ENCODE measurements around the gene FOXP4.

Gene FOXP4

DNA sequence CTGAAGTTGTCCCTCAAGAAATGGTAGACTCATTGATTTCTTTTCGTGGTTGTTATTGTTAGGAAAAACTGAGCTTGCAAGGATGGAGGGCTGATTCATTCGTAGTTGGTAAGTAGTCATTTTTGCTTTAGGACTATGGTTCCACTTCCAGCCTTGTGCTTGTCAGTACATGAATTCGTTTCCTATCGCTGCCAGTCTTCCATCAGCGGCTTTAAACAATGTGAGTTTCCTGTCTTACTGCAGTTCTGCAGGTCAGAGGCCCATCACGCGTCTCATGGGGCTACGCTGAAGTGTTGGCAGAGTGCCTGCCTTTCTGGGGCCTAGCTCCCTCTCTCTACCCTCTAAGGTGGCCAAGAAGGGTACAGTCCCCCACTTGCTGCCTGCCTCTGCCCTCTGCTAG lies 80.7 kb downstream of the FOXP4 start:
- Histone ChIP-seq H3K36me3 (ENCODE audit: control insufficient read depth in 2 of 2, insufficient read depth in 2 of 2, low read length in 2 of 2) (no peaks in the 10 kb centered on the region), H3K4me1 (ENCODE audit: control insufficient read depth, insufficient read depth, low read length) (no peaks in the 10 kb centered on the region), H3K9me3 (ENCODE audit: control insufficient read depth in 2 of 2, low read length in 2 of 2) (peaks cover 5% of the 10 kb centered on the region in 2 donors), H3K4me3 (ENCODE audit: low read length in 2 of 2) (no peak overlapping the region), H3K9ac (ENCODE audit: low read length in 2 of 2) (no peak overlapping the region), H3K27me3 (ENCODE audit: control insufficient read depth in 1 of 2, insufficient read depth in 2 of 2, low read length in 2 of 2) (peaks cover 2 to 5% of the 10 kb centered on the region in 2 donors), H3K27ac (ENCODE audit: low read length) (no peak overlapping the region)

DNA sequence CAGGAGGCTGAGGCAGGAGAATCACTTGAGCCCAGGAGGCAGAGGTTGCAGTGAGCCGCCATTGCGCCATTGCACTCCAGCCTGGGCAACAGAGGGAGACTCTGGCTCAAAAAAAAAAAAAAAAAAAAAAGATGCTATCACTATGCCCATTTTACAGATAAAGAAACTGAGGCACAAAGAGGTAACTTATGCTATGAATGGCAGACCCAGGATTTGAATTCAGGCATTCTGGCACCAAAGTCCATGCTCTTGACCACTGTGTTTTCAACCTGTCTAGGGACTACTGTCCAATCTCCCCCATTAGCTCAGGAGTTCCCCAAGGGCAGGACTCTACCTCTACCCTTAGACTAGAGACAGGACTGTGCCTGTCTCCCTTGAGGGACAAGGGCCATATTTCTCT lies 82.9 kb downstream of the FOXP4 start:
- Histone ChIP-seq H3K4me1 (ENCODE audit: control insufficient read depth, insufficient read depth, low read length) (no peaks in the 10 kb centered on the region), H3K36me3 (ENCODE audit: control insufficient read depth in 2 of 2, insufficient read depth in 2 of 2, low read length in 2 of 2) (no peaks in the 10 kb centered on the region), H3K27me3 (ENCODE audit: control insufficient read depth in 1 of 2, insufficient read depth in 2 of 2, low read length in 2 of 2) (peaks cover 4 to 9% of the 10 kb centered on the region in 2 donors), H3K27ac (ENCODE audit: low read length) (no peak overlapping the region), H3K4me3 (ENCODE audit: low read length in 2 of 2) (no peak overlapping the region), H3K9me3 (ENCODE audit: control insufficient read depth in 2 of 2, low read length in 2 of 2) (no peaks in the 10 kb centered on the region), H3K9ac (ENCODE audit: low read length in 2 of 2) (no peak overlapping the region)

DNA sequence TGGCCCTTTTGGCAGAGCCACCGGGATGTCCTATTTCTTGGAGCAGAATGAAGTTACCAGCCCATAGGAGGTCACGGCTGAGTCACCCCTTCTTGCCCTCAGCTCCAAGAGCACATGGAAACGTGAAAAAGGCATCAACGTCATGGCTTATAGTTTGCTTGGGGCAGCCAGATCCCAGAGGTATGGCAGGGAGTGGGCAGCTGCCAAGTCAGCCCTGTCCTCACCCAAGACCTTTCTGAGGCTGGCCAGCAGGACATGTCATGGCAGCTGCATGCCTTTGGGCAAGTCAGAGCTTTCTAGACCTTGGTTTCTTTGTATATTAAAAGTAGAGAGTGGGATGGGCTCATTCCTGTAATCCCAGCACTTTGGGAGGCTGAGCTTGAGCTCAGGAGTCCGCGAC lies 83.9 kb downstream of the FOXP4 start:
- Histone ChIP-seq H3K4me3 (ENCODE audit: low read length in 2 of 2) (no peak overlapping the region), H3K9ac (ENCODE audit: low read length in 2 of 2) (no peak overlapping the region), H3K4me1 (ENCODE audit: control insufficient read depth, insufficient read depth, low read length) (no peaks in the 10 kb centered on the region), H3K27ac (ENCODE audit: low read length) (no peak overlapping the region), H3K9me3 (ENCODE audit: control insufficient read depth in 2 of 2, low read length in 2 of 2) (no peaks in the 10 kb centered on the region), H3K36me3 (ENCODE audit: control insufficient read depth in 2 of 2, insufficient read depth in 2 of 2, low read length in 2 of 2) (no peaks in the 10 kb centered on the region), H3K27me3 (ENCODE audit: control insufficient read depth in 1 of 2, insufficient read depth in 2 of 2, low read length in 2 of 2) (peaks cover 4 to 14% of the 10 kb centered on the region in 2 donors)

DNA sequence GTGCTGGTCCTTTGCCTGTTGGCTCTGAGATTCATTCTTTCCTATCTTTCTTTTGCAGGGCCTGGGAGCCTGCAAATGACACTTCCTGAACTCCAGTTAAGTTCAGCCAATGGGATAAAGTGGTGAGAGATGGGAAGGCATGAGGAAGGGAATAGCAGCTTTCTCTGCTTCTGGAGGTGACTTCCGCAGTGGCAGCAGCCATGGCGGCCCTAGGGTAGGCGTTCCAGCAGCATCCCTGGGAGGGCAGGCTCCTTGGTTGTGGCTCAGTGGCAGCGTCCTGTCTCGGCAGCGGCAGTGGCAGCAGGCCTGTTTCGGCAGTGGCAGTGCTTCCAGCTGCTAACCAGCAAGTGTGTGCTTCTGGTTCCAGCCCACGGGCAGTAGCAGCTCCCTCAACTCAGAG lies 84.8 kb downstream of the FOXP4 start:
- H3K4me3 ChIP-seq (ENCODE audit: low read length in 2 of 2): no peak overlapping the region
- no peak overlapping the region for H3K9ac ChIP-seq (ENCODE audit: low read length in 2 of 2)
- peaks cover 4 to 14% of the 10 kb centered on the region in 2 donors for H3K27me3 ChIP-seq (ENCODE audit: control insufficient read depth in 1 of 2, insufficient read depth in 2 of 2, low read length in 2 of 2)
- H3K4me1 ChIP-seq (ENCODE audit: control insufficient read depth, insufficient read depth, low read length): no peaks in the 10 kb centered on the region
- H3K36me3 ChIP-seq (ENCODE audit: control insufficient read depth in 2 of 2, insufficient read depth in 2 of 2, low read length in 2 of 2): no peaks in the 10 kb centered on the region
- H3K27ac ChIP-seq (ENCODE audit: low read length): no peak overlapping the region
- H3K9me3 ChIP-seq (ENCODE audit: control insufficient read depth in 2 of 2, low read length in 2 of 2): no peaks in the 10 kb centered on the region

DNA sequence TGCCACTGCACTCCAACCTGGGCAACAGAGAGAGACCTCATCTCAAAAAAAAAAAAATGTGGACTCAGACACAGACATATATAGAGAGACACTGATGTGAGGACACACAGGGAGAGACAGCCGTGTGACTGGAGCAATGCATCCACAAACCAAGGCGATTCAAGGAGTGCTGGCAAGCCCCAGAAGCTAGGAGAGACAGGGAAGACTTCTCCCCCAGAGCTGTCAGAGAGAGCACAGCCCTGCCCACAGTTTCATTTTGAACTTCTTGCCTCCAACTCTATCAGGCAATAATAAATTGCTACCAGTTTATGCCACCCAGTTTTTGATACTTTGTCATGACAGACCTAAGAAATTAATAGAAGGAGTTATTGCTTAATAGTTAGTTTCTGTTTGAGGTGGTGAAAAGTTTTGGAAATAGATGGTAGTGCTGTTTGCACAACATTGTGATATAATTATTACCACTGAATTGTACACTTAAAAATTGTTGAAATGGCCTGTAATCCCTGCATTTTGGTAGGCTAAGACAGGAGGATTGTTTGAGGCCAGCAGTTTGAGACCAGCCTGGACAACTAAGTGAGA lies 87.0 kb downstream of the FOXP4 start:
- no peak overlapping the region for H3K4me3 ChIP-seq (ENCODE audit: low read length in 2 of 2)
- peaks cover 9% of the 10 kb centered on the region for H3K4me1 ChIP-seq (ENCODE audit: control insufficient read depth, insufficient read depth, low read length)
- H3K9me3 ChIP-seq (ENCODE audit: control insufficient read depth in 2 of 2, low read length in 2 of 2): no peaks in the 10 kb centered on the region
- H3K27ac ChIP-seq (ENCODE audit: low read length): no peak overlapping the region
- H3K9ac ChIP-seq (ENCODE audit: low read length in 2 of 2): no peak overlapping the region
- H3K36me3 ChIP-seq (ENCODE audit: control insufficient read depth in 2 of 2, insufficient read depth in 2 of 2, low read length in 2 of 2): no peaks in the 10 kb centered on the region
- H3K27me3 ChIP-seq (ENCODE audit: control insufficient read depth in 1 of 2, insufficient read depth in 2 of 2, low read length in 2 of 2): peaks cover 23% of the 10 kb centered on the region in 2 donors

DNA sequence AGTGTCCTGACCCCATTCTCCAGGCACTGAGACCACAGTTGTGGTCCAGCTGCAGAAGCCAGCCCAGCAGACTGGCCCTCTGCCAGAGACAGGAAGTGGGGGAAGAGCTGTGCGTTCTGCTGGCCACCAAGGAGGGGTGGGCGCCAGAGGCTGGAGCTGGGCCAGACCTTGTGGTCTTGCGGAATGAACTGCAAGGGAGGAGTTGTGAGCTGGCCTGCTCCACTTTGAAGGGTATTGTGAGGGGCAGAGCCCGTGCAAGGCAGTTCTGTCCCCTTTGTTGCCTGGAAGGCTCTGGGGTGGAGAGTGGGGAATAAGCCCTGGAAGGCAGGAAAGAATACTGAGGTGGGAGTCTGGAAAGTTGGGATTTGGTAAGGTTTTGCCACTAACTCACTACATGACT lies 88.5 kb downstream of the FOXP4 start:
- H3K36me3 ChIP-seq (ENCODE audit: control insufficient read depth in 2 of 2, insufficient read depth in 2 of 2, low read length in 2 of 2): no peaks in the 10 kb centered on the region
- no peaks in the 10 kb centered on the region for H3K9me3 ChIP-seq (ENCODE audit: control insufficient read depth in 2 of 2, low read length in 2 of 2)
- H3K27ac ChIP-seq (ENCODE audit: low read length): no peak overlapping the region
- H3K4me1 ChIP-seq (ENCODE audit: control insufficient read depth, insufficient read depth, low read length): peaks cover 20% of the 10 kb centered on the region
- peaks cover 28 to 37% of the 10 kb centered on the region in 2 donors for H3K27me3 ChIP-seq (ENCODE audit: control insufficient read depth in 1 of 2, insufficient read depth in 2 of 2, low read length in 2 of 2)
- no peak overlapping the region for H3K4me3 ChIP-seq (ENCODE audit: low read length in 2 of 2)
- no peak overlapping the region for H3K9ac ChIP-seq (ENCODE audit: low read length in 2 of 2)

DNA sequence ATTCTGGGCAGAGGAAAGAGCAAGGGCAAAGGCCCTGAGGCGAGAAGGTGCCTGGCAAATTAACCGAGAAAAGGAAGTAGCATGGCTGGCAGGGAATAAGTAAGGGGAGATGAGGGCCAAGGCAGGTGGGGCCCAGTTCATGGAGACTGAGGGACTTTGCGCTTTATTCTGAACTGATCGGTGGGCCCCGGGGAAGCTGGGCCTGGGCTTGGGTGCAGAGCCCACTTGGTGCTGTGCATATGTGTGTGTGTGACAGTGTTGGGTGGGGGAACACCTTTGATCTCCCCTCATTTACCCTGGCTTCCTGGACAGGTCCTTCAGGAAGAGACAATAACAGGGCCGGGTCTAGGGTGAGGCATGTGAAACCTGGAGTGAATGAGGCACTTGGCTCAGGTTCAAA lies 89.2 kb downstream of the FOXP4 start:
- no peak overlapping the region for H3K4me3 ChIP-seq (ENCODE audit: low read length in 2 of 2)
- H3K36me3 ChIP-seq (ENCODE audit: control insufficient read depth in 2 of 2, insufficient read depth in 2 of 2, low read length in 2 of 2): no peaks in the 10 kb centered on the region
- no peaks in the 10 kb centered on the region for H3K9me3 ChIP-seq (ENCODE audit: control insufficient read depth in 2 of 2, low read length in 2 of 2)
- no peak overlapping the region for H3K27ac ChIP-seq (ENCODE audit: low read length)
- no peak overlapping the region for H3K9ac ChIP-seq (ENCODE audit: low read length in 2 of 2)
- peaks cover 24% of the 10 kb centered on the region for H3K4me1 ChIP-seq (ENCODE audit: control insufficient read depth, insufficient read depth, low read length)
- H3K27me3 ChIP-seq (ENCODE audit: control insufficient read depth in 1 of 2, insufficient read depth in 2 of 2, low read length in 2 of 2): peaks cover 30 to 41% of the 10 kb centered on the region in 2 donors

DNA sequence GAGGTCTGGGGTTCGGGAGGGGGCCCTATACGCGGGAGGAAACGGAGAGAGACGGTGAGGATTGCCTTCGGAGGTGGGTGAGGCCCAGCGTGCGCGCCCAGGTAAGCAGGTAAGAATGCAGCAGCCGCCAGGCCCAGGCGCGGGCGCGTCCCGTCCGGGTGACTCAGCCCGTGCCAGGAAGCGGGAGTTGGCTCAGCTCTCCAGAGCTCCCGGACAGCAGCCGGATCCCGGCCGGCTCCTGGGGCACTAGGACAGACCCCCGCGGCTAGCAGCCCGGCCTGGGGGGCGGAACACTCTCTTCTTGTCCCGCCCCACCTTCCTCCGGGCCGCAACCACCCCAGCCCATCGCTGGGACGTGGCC lies 90.6 kb downstream of the FOXP4 start:
- H3K27me3 ChIP-seq (ENCODE audit: control insufficient read depth in 1 of 2, insufficient read depth in 2 of 2, low read length in 2 of 2): peaks cover 30 to 41% of the 10 kb centered on the region in 2 donors
- no peaks in the 10 kb centered on the region for H3K9me3 ChIP-seq (ENCODE audit: control insufficient read depth in 2 of 2, low read length in 2 of 2)
- H3K27ac ChIP-seq (ENCODE audit: low read length): no peak overlapping the region
- no peak overlapping the region for H3K4me3 ChIP-seq (ENCODE audit: low read length in 2 of 2)
- peaks cover 26% of the 10 kb centered on the region for H3K4me1 ChIP-seq (ENCODE audit: control insufficient read depth, insufficient read depth, low read length)
- H3K9ac ChIP-seq (ENCODE audit: low read length in 2 of 2): no peak overlapping the region
- H3K36me3 ChIP-seq (ENCODE audit: control insufficient read depth in 2 of 2, insufficient read depth in 2 of 2, low read length in 2 of 2): no peaks in the 10 kb centered on the region

DNA sequence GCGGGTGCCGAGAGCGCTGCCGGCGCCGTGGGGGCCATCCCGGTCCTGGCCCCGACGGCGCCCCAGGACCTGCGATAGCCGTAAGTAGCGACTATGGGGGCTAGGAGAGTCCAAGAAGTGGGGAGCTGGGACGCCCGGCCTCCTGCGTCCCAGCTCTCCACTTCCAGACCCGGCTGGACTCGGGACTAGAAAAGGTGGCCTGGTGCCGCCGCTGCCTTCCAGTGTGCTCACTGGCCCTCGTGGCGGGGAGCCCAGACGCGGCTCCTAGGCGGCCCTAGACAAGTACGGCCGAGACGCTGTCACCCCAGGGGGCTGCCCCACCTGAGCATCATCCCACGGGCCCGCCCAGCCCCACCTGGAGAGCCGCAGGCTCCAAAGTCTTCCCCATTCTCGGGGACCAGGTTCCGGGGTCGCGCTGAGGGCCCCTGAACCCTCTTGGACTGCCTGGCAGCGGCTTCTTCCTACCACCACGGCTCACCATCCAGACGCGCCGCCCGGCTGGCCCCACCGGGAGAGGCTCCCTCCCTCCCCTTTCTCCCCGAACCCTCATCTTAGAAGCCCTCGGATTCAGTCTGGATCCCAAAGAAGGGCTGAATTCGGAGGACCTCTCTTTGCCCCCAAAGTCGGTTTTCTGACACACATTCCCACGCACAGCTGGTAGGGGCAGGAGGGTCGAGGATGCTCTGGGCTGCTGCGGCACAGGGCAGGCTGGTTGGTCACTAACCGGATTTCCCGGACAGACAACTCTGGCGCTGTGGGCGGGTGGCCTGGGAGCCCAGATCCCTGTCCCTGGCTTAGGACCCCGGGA lies 91.2 kb downstream of the FOXP4 start:
- peaks cover 30% of the 10 kb centered on the region for H3K4me1 ChIP-seq (ENCODE audit: control insufficient read depth, insufficient read depth, low read length)
- H3K9ac ChIP-seq (ENCODE audit: low read length in 2 of 2): peak overlapping the region in 1 of 2 donors; percentile 3
- H3K4me3 ChIP-seq (ENCODE audit: low read length in 2 of 2): peak overlapping the region; percentile 48 to 69
- no peaks in the 10 kb centered on the region for H3K36me3 ChIP-seq (ENCODE audit: control insufficient read depth in 2 of 2, insufficient read depth in 2 of 2, low read length in 2 of 2)
- peaks cover 28 to 41% of the 10 kb centered on the region in 2 donors for H3K27me3 ChIP-seq (ENCODE audit: control insufficient read depth in 1 of 2, insufficient read depth in 2 of 2, low read length in 2 of 2)
- no peak overlapping the region for H3K27ac ChIP-seq (ENCODE audit: low read length)
- no peaks in the 10 kb centered on the region for H3K9me3 ChIP-seq (ENCODE audit: control insufficient read depth in 2 of 2, low read length in 2 of 2)

DNA sequence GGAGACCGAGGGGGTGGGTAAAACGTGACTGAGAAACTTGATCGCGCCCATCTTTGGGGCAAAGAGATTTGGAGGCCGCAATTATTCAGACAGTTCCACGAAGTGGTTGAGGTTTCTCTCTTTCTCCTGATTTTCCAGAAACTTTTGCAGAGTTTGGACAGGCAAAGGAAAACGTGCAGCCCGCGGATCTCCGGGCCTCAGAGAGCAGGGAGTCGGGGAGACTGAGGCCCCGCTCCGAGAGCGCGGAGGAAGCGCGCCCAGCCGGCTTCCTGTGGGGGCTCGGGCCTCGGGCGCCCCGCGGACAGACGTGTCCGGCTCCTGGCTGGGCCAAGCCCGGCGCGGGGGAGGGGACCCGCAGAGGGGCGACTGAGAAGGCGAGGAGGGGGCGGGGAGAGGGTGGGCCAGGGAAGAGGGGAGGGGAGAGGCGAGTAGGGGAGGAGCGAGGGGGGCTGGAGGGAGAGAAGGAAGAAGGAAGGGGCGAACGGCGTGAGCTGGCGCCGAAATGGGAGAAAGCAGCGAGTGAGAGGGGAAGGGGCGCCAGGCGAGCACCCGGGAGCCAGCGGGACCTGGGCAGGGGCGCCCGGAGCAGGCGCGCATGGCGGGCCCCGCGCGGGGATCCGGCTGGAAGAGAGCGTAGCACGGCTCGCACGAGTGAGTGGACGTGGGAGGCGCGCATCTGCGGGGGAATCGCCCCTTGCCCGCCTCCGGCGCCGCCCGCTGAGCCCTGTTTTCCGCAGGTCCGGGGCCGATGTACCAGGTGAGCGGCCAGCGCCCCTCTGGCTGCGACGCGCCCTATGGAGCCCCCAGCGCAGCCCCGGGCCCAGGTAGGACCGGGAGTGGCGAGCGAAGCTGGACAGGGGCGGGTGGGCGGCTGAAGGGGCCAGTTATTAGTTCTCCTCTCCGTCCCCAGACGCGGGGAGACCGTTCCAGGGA lies 92.1 kb downstream of the FOXP4 start, which contains the start of gene MDFI:
Gene MDFI (plus strand): TSS at position 467 of the 933 bp plus-strand sequence. CDS start 282 bp downstream, at position 749.
- Histone ChIP-seq H3K4me3 (ENCODE audit: low read length in 2 of 2) (peak within 1 kb of the TSS; percentile 48 to 69), H3K4me1 (ENCODE audit: control insufficient read depth, insufficient read depth, low read length) (peaks cover 30% of the 10 kb centered on the region), H3K27me3 (ENCODE audit: control insufficient read depth in 1 of 2, insufficient read depth in 2 of 2, low read length in 2 of 2) (peaks cover 28 to 41% of the 10 kb centered on the region in 2 donors), H3K27ac (ENCODE audit: low read length) (no peak within 1 kb of the TSS), H3K9me3 (ENCODE audit: control insufficient read depth in 2 of 2, low read length in 2 of 2) (no peaks in the 10 kb centered on the region), H3K36me3 (ENCODE audit: control insufficient read depth in 2 of 2, insufficient read depth in 2 of 2, low read length in 2 of 2) (no peaks in the 10 kb centered on the region), H3K9ac (ENCODE audit: low read length in 2 of 2) (peak within 1 kb of the TSS in 1 of 2 donors; percentile 3)

Data from stomach smooth muscle (tissue), 2 donors.